ENCODE results near the gene HCFC1.
"Not testable (repeated sequence)": the region's sequence is repeated elsewhere in the genome, so short reads cannot be mapped to it uniquely, and the experiment has no call there.

Gene HCFC1

GRCh38 chrX:153984351-153985178 lies 12.9 kb upstream of the HCFC1 start:
- no peak for DNase-seq (ENCODE audit: low read depth)
- no peak for TF ChIP-seq CTCF (IDR thresholded peaks at IDR 0.05; ENCODE audit: control insufficient read depth, insufficient read depth, low read depth, low read length, missing control alignments)
- no peak overlapping the region for H3K4me3 ChIP-seq (ENCODE audit: control insufficient read depth, low read depth, low read length)

- no peak overlapping the region for H3K4me3 ChIP-seq (ENCODE audit: control insufficient read depth, low read depth, low read length)
- TF ChIP-seq CTCF (IDR thresholded peaks at IDR 0.05; ENCODE audit: control insufficient read depth, insufficient read depth, low read depth, low read length, missing control alignments) = no peak
- no peak for DNase-seq (ENCODE audit: low read depth)
Observed at GRCh38 chrX:153983321-153983801, 11.7 kb upstream of the HCFC1 start.

- no peak for DNase-seq (ENCODE audit: low read depth)
- H3K4me3 ChIP-seq (ENCODE audit: control insufficient read depth, low read depth, low read length) = no peak overlapping the region
- no peak for TF ChIP-seq CTCF (IDR thresholded peaks at IDR 0.05; ENCODE audit: control insufficient read depth, insufficient read depth, low read depth, low read length, missing control alignments)
Observed at GRCh38 chrX:153981771-153982533, 10.3 kb upstream of the HCFC1 start.

GRCh38 chrX:153981231-153981630 lies 9.6 kb upstream of the HCFC1 start:
- TF ChIP-seq CTCF (IDR thresholded peaks at IDR 0.05; ENCODE audit: control insufficient read depth, insufficient read depth, low read depth, low read length, missing control alignments) = no peak
- no peak for DNase-seq (ENCODE audit: low read depth)
- no peak overlapping the region for H3K4me3 ChIP-seq (ENCODE audit: control insufficient read depth, low read depth, low read length)

- H3K4me3 ChIP-seq (ENCODE audit: control insufficient read depth, low read depth, low read length); DNase-seq (ENCODE audit: low read depth): not testable (repeated sequence)
Observed at GRCh38 chrX:153980394-153980793, 8.8 kb upstream of the HCFC1 start.

- DNase-seq (ENCODE audit: low read depth) = no peak
- no peak for TF ChIP-seq CTCF (IDR thresholded peaks at IDR 0.05; ENCODE audit: control insufficient read depth, insufficient read depth, low read depth, low read length, missing control alignments)
- H3K4me3 ChIP-seq (ENCODE audit: control insufficient read depth, low read depth, low read length) = no peak overlapping the region
Observed at GRCh38 chrX:153974726-153975286, 3.2 kb upstream of the HCFC1 start.

Measured in AG09309 (cell line).